Measurements from ENCODE around the gene UBN1. TPM values are rescaled to one million over a fixed set of nuclear protein-coding genes. Genes with fewer than 3 reads are reported as not detected.
A peak's percentile ranks its signal among the peaks of the same experiment; 100 is the strongest.

UBN1 gene
- total RNA-seq, 1 experiment from 2014 or later: 14.1 TPM

- DNase-seq (ENCODE audit: low read depth, low spot score): no peak
- in situ Hi-C loops (cut with HindIII; ENCODE audit: low pct_unique_long_range_greater_than_20kb, low sequenced_read_pairs): no loop called here
These were observed 25.8 kb downstream of the UBN1 start for GRCh38 chr16:4873091-4873490.

DNA sequence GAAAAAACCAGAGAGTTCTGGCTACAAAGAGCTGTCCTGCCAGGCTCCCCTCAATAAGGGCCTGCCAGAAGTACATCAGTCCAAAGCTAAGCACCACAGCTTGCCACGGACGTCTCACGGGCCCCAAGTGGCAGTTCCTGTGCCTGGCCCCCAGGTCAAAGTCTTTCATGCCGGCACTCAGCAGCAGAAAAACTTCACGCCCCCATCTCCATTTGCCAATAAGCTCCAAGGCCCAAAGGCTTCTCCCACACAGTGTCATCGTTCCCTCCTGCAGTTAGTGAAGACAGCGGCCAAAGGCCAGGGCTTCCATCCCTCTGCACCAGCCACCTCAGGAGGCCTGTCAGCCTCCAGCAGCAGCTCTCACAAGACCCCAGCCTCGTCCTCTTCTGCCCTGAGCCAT is 27.4 kb downstream of the UBN1 start:
- no peak for DNase-seq (ENCODE audit: low read depth, low spot score)
- in situ Hi-C loops (cut with HindIII; ENCODE audit: low pct_unique_long_range_greater_than_20kb, low sequenced_read_pairs): no loop called here

DNA sequence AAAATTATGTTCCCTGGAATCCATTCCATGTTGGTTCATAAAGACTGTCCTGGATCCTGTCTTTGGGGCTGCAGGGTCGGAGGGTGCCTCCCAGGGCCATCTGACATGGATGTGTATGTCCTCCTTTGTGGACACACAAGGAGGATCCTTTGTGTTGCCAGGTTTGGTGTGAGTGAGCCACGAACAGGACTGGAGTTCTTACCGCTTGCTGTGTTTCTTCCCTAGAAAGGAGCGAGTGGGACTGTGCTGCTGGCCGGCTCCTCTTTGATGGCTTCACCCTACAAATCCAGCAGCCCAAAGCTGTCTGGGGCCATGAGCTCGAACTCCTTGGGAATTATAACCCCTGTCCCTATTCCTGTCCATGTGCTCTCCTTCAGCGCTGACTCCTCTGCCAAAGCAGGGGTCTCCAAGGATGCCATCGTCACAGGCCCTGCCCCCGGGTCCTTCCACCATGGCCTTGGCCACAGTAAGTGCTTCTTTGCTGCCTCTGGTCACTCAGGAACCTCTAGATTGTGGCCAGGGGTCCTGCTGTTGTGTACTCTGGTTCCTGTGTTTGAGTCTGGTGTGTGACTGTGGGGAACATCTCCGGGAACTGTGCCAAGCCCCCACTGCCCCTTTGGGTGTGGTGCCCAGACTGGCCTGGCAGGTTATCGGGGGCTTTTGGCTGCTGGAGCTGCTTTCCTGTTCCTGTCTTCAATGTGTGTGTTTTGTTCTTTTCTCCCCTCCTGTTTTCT is 29.5 kb downstream of the UBN1 start:
- in situ Hi-C loops (cut with HindIII; ENCODE audit: low pct_unique_long_range_greater_than_20kb, low sequenced_read_pairs): no loop called here

DNA sequence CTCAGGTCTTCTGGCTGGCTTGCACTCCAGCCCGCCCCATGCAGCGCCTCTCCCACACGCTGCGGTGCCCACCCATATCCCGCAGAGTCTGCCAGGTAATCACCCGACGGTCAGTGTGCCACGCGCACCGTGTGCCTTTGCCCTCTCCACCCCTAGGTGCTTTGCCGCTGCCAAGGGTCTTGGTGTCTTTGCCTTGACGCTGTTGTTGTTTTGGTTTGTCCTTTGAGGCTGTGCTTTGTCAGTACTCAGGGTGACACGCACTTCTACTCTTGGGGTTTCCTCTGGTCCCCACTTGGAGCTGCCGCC is 30.1 kb downstream of the UBN1 start:
- in situ Hi-C loops (cut with HindIII; ENCODE audit: low pct_unique_long_range_greater_than_20kb, low sequenced_read_pairs): no loop called here
- DNase-seq (ENCODE audit: low read depth, low spot score): no peak

More for the DNA sequence above, 29.5 kb downstream of the UBN1 start:
- no peak for DNase-seq (ENCODE audit: low read depth, low spot score)

- in situ Hi-C loops (cut with HindIII; ENCODE audit: low pct_unique_long_range_greater_than_20kb, low sequenced_read_pairs): no loop called here
- DNase-seq (ENCODE audit: low read depth, low spot score): no peak
These were observed 31.8 kb downstream of the UBN1 start for GRCh38 chr16:4879049-4879448.

DNA sequence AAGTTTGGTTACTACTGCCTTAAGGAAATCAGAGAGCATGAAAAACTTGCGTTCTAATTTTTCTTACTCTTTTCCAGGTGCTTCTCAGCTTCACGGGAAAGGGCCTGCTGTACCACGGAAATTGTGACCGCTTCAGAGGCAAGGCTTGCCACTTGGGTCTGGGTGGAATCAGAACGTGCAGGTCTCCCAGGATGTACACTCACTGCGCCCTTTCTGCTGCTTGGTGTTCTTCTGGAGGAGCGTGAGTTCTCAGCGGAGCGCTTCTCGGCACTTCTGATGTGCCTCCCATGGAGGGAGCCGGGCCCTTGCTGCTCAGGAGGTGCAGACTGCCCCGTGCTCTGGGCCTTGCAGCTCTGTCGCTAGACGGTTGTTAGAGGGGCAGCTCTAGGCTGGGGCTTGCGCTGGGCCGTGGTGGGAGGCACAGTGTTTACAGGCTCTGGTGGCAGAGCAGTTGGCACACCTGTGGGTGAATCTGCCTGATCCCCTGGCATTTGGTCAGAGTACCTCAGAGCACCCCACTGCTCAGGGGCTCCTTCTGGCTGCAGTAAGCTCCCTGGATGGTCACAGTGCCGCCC is 32.8 kb downstream of the UBN1 start:
- in situ Hi-C loops (cut with HindIII; ENCODE audit: low pct_unique_long_range_greater_than_20kb, low sequenced_read_pairs): no loop called here
- no peak for DNase-seq (ENCODE audit: low read depth, low spot score)

GRCh38 chr16:4882000-4882632 is 34.8 kb downstream of the UBN1 start:
- no peak for DNase-seq (ENCODE audit: low read depth, low spot score)
- in situ Hi-C loops (cut with HindIII; ENCODE audit: low pct_unique_long_range_greater_than_20kb, low sequenced_read_pairs): no loop called here

GRCh38 chr16:4882633-4883285 is 35.5 kb downstream of the UBN1 start:
- in situ Hi-C loops (cut with HindIII; ENCODE audit: low pct_unique_long_range_greater_than_20kb, low sequenced_read_pairs): no loop called here
- DNase-seq (ENCODE audit: low read depth, low spot score): no peak

DNA sequence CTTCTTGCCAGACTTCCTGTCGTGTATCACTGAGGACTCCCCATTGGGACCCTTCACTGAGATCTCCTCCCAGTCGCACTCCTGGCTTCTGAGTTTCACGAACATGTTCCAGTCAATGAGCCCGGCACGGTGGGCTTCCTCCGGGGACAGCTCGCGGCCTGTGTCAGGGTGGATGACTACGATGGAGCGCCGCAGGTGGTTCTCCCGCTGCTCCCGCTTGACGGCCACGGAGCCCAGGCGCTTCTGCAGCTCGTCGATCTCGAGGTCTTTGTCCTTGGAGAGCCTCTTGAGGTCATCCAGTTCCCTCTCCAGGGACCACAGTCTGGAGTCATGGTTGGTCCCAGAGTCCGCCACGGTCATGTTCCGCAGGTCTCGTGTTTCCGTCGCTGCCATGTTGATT is 36.2 kb downstream of the UBN1 start:
- DNase-seq (ENCODE audit: low read depth, low spot score): no peak
- in situ Hi-C loops (cut with HindIII; ENCODE audit: low pct_unique_long_range_greater_than_20kb, low sequenced_read_pairs): no loop called here

DNA sequence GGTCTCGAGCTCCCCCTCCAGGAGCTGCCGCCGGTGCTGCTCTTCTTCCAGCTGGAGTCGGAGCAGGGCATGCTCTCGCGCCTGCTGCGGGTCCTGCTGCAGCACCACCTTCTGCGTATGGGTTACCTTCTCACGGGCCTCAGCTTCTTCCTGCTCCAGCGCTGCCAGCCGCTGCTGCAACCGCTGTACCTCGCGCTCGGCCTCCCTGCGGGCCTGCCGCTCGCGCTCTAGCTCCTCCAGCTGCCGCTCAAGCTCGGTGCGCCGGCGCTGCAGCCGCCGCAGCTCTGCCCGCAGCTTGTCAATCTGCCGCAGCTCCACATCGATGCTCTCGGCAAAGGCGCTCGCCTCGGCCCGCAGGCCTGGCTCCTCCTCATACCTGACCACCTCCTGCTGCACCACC is 36.9 kb downstream of the UBN1 start:
- DNase-seq (ENCODE audit: low read depth, low spot score): no peak
- in situ Hi-C loops (cut with HindIII; ENCODE audit: low pct_unique_long_range_greater_than_20kb, low sequenced_read_pairs): no loop called here

DNA sequence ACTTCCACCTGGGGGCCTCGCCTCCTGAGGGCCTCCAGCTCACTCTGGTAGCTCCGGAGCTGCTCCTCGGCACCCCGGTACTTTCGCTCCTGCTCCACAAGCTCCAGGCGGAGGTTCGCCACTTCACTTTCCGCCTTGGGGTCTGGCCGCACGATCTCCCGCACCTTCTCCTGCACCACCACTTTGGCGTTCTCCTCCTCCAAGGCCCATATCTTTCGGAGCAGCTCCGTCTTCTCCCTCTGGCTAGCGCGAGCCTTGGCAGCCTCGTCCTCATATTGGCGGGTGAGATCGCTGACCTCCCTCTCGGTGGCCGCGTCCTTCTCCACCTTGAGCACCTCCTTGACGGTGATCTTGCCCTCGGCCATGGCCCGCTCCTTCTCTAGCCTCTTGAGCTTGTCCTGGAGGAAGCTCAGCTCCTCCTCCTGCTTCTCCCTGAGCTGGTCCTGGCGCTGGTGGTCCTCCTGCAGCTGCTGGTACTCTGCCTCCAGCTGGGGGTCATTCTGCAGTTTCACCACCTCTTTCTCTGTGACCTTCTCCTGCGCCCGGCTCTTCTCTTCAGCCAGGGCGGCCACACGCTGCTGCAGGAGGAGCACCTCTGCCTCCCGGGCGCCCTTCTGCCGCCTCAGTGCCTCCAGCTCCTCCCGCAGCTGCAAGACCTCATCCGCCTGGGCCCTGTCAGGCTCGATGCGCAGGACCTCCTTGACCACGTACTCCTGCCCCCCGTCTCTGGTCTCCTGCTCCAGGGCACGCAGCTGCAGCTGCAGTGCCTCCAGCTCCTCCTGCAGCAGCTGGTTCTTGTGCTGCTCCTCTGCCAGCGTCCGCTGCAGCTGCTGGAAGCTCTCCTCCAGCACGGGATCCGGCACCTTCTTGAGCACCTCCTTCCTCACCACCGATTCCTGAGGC is 37.9 kb downstream of the UBN1 start:
- no peak for DNase-seq (ENCODE audit: low read depth, low spot score)
- in situ Hi-C loops (cut with HindIII; ENCODE audit: low pct_unique_long_range_greater_than_20kb, low sequenced_read_pairs): no loop called here

GRCh38 chr16:4886151-4886550 is 38.9 kb downstream of the UBN1 start:
- in situ Hi-C loops (cut with HindIII; ENCODE audit: low pct_unique_long_range_greater_than_20kb, low sequenced_read_pairs): no loop called here
- no peak for DNase-seq (ENCODE audit: low read depth, low spot score)

DNA sequence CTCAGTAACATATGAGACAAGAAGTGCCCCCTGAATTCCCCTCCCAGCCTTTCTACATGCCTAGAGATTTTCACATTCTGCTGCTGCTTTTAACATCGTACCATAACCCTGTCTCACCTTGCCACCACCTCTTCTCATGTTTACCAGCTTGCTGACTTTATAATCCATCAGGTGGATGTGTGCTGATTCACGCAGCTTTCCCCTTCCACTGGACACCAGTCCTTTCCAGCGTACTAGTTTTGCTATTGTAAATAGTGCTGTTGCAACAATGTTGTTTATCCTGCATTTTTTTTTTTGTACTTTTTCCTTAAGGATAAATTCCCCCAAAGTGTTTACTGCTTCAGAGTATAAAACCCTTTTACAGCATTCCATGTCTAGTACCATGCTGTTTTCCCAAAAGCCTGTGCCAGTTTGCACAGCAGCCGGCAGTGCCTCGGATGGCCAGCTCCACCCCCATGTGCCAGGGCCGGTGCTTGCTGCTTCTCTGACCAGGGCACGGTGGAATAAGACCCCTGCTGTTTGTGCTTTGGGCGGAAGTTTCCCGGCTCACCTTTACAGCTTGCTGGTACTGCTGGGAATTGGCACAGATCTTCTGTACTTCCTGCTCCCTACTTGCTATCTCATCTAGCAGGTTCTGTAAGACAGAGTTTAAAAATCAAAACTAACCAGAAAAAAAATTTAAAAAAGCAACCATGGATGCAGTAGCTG is 41.3 kb downstream of the UBN1 start:
- in situ Hi-C loops (cut with HindIII; ENCODE audit: low pct_unique_long_range_greater_than_20kb, low sequenced_read_pairs): no loop called here

DNA sequence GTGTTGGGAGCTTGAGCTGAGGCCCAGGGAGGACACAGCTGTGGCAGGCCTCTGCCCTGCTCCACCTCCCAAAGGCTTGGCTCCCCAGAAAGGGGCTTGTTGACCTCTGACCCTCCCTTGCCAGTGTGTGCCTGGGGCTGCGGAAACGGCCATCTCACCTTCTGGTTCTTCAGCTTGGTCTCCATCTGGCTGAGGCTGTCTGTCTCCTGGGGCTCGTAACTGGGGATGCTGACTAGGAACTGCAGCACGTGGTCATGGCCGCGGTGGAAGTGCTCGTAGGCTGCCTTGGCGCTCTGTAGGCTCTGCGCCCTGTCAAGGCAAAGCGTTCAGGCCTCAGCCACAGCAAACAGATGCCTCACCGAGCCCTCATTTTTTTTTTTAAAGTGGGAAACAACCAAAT is 42.7 kb downstream of the UBN1 start:
- no peak for DNase-seq (ENCODE audit: low read depth, low spot score)
- in situ Hi-C loops (cut with HindIII; ENCODE audit: low pct_unique_long_range_greater_than_20kb, low sequenced_read_pairs): no loop called here

More for the DNA sequence above, 41.3 kb downstream of the UBN1 start:
- DNase-seq (ENCODE audit: low read depth, low spot score): no peak

DNA sequence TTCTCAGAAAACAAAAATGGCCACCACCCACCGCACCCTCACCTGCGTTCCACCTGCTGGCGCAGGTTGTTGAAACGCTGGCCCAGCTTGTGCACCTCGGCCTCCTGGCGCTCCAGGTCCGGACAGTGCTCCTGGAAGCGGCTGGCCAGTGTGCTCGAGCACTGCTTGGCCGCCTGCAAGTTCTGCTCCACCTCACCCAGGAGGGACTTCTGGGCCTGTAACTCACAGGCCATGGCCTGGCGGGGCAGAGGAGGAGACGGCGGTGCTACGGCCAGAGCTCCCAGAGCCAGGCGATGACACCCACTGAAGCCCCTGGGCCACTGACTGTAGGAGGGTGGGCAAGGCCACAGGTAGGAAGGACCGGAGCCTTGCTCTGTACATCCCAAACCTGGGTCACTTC is 43.4 kb downstream of the UBN1 start:
- no peak for DNase-seq (ENCODE audit: low read depth, low spot score)
- in situ Hi-C loops (cut with HindIII; ENCODE audit: low pct_unique_long_range_greater_than_20kb, low sequenced_read_pairs): no loop called here

- in situ Hi-C loops (cut with HindIII; ENCODE audit: low pct_unique_long_range_greater_than_20kb, low sequenced_read_pairs): no loop called here
- peak; percentile 24 for DNase-seq (ENCODE audit: low read depth, low spot score)
These were observed 44.0 kb downstream of the UBN1 start for GRCh38 chr16:4891097-4891885.

GRCh38 chr16:4891886-4892216 is 44.6 kb downstream of the UBN1 start:
- in situ Hi-C loops (cut with HindIII; ENCODE audit: low pct_unique_long_range_greater_than_20kb, low sequenced_read_pairs): no loop called here
- no peak for DNase-seq (ENCODE audit: low read depth, low spot score)

Measured in SK-MEL-5 (cell line).